Ectodermal cell (in vitro differentiated cells): Measurements from ENCODE around the gene FAM124A.

Experiments used
- H3K27ac ChIP-seq: 2 replicates; pipeline ENCODE4 v1.7.0; 2013; ENCODE audit warnings: mild to moderate bottlenecking, low read depth, low read length; ENCODE audit not compliant: insufficient read depth, poor library complexity, severe bottlenecking
- H3K27me3 ChIP-seq: 2 replicates; pipeline ENCODE4 v1.7.0; 2013; ENCODE audit warnings: mild to moderate bottlenecking, low read length; ENCODE audit not compliant: insufficient read depth, control insufficient read depth, poor library complexity, severe bottlenecking
- H3K36me3 ChIP-seq: one replicate; pipeline ENCODE4 v1.7.0; 2013; ENCODE audit warnings: low read length; ENCODE audit not compliant: control insufficient read depth, insufficient read depth
- H3K4me1 ChIP-seq: one replicate; pipeline ENCODE4 v1.7.0; 2013; ENCODE audit warnings: low read length; ENCODE audit not compliant: control insufficient read depth, insufficient read depth
- H3K4me3 ChIP-seq: 2 replicates; pipeline ENCODE4 v1.7.0; 2013; ENCODE audit warnings: low read depth, low read length, control low read depth; ENCODE audit not compliant: insufficient read depth
- H3K9me3 ChIP-seq: 2 replicates; pipeline ENCODE4 v1.7.0; 2013; ENCODE audit warnings: mild to moderate bottlenecking, low read length, moderate library complexity; ENCODE audit not compliant: control insufficient read depth
- WGBS, 2 experiments: methylation state at CpG; one replicate each; pipeline ENCODE4 v1.1.7; 2013; ENCODE audit warnings: missing lambda C conversion rate in 2 of 2; 5-methylcytosine and 5-hydroxymethylcytosine counted together

Gene FAM124A

DNA sequence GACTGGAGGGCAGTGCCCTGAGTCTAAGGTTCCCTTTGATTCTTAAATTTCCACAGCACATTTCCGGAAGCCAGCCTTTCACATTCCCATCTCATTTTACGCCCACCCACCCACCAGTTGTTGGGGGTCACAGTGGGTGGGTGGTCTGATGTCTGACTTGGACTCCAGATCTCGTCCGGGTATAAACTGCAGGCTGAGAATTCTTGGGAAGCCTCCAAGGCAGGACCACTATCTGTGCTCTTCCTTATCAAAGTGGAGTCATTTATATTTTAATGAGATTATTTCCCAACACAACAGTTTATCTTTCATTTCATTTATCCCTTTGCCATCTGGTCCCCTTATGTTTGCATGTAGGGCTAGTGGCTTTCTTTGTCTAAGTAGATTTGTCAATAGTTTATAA lies 3.6 kb upstream of the FAM124A start:
- 90 to 92% methylated on average over 4 of the region's 4 CpGs for WGBS, 2 experiments
- H3K36me3 ChIP-seq: no peaks in the 10 kb centered on the region
- no peak overlapping the region for H3K4me3 ChIP-seq
- peaks cover 5% of the 10 kb centered on the region for H3K4me1 ChIP-seq
- no peak overlapping the region for H3K27ac ChIP-seq
- H3K9me3 ChIP-seq: no peaks in the 10 kb centered on the region
- H3K27me3 ChIP-seq: peaks cover 14% of the 10 kb centered on the region

DNA sequence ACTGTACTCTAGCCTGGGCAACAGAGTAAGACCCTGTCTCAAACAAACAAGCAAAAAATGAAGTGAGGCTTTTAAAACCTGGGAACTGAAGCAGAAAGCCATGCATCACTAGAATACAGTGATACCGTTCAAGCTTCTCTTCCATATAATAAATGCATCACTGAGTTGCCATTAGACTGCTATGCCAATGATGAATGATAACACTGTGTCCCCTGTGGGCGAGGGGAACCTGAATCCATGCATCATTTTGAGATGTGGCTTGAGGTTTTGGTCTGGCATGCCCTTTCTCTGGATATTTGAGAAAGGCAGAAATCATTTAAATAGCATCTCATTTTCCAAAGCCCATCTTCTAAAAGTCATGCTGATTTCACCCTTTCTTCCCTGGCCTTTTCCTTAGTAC lies 1.5 kb upstream of the FAM124A start:
- no peaks in the 10 kb centered on the region for H3K36me3 ChIP-seq
- H3K4me1 ChIP-seq: peaks cover 16% of the 10 kb centered on the region
- no peak overlapping the region for H3K27ac ChIP-seq
- H3K27me3 ChIP-seq: peaks cover 14% of the 10 kb centered on the region
- no peaks in the 10 kb centered on the region for H3K9me3 ChIP-seq
- 97 to 100% methylated on average over 2 of the region's 2 CpGs for WGBS, 2 experiments
- no peak overlapping the region for H3K4me3 ChIP-seq

DNA sequence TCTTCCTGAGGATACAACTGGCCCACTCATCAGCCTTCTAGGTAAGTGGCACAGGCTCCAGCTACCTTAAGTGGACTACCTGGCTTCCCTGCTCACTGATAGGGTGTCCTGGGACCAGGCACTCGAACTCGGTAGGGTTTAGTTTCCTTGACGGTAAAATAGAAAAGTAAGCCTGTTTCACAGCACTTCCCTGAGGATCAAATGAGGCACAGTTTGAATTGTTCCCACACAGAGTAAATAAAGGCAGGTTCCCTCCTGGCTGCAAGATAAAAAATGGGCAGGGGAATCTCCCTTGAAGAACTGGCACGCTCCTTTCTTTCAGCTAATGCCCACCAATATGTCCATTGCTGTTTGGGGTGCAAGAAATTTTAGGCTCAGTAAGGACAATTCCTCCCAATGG lies 1.1 kb upstream of the FAM124A start:
- H3K27me3 ChIP-seq: peaks cover 14% of the 10 kb centered on the region
- H3K36me3 ChIP-seq: no peaks in the 10 kb centered on the region
- H3K9me3 ChIP-seq: no peaks in the 10 kb centered on the region
- H3K4me1 ChIP-seq: peaks cover 16% of the 10 kb centered on the region
- no peak overlapping the region for H3K27ac ChIP-seq
- WGBS, 2 experiments: 37 to 47% methylated on average over 4 of the region's 4 CpGs
- no peak overlapping the region for H3K4me3 ChIP-seq

GRCh38 chr13:51221674-51222036 lies 543 bp upstream of the FAM124A start:
- 2 to 4% methylated on average over 11 of the region's 11 CpGs for WGBS, 2 experiments
- H3K27ac ChIP-seq: no peak overlapping the region
- peaks cover 14% of the 10 kb centered on the region for H3K27me3 ChIP-seq
- H3K9me3 ChIP-seq: no peaks in the 10 kb centered on the region
- H3K36me3 ChIP-seq: no peaks in the 10 kb centered on the region
- peaks cover 16% of the 10 kb centered on the region for H3K4me1 ChIP-seq
- H3K4me3 ChIP-seq: peak overlapping the region; percentile 70

- Histone ChIP-seq H3K27ac (no peak overlapping the region), H3K4me1 (peaks cover 16% of the 10 kb centered on the region), H3K9me3 (no peaks in the 10 kb centered on the region), H3K27me3 (peaks cover 14% of the 10 kb centered on the region), H3K36me3 (no peaks in the 10 kb centered on the region), H3K4me3 (peak overlapping the region; percentile 70)
- 1% methylated on average over 34 of the region's 34 CpGs for WGBS, 2 experiments
Measured at GRCh38 chr13:51222686-51223559, 725 bp downstream of the FAM124A start.

DNA sequence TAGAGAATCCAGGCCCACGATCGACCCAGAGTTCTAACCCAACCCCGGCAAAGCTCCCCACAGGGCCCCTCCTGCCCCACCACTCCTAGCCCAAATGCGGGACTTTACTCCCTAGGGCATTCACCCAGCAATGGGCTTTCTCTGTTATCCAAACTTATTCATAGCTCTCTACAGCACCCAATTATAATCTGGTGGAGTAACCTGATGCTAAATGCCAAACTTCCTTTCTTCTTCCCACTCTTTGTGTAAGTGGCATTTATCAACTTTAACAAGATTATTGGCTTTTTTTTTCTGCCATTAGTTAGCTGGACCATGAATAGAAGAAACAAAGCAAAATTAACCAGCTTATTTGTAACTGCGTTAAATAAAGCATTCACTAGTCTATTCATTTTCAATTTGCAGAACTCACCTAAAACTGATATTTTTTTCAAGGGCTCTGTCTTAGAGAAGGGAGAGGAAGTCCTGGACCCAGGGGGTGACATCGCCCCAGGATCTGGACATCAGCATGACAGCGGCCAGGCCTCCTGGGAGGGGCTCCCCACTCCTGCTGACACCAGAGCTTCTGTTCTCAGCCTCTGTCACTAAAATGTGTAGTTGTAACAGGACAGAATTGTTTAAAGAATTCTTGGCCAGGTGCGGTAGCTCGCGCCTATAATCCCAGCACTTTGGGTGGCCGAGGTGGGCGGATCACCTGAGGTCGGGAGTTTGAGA lies 1.5 kb downstream of the FAM124A start:
- Histone ChIP-seq H3K4me3 (peak overlapping the region; percentile 70), H3K4me1 (peaks cover 19% of the 10 kb centered on the region), H3K27me3 (peaks cover 14% of the 10 kb centered on the region), H3K36me3 (no peaks in the 10 kb centered on the region), H3K27ac (no peak overlapping the region), H3K9me3 (no peaks in the 10 kb centered on the region)
- 44 to 48% methylated on average over 13 of the region's 13 CpGs for WGBS, 2 experiments

- H3K27me3 ChIP-seq: peaks cover 14% of the 10 kb centered on the region
- peaks cover 32% of the 10 kb centered on the region for H3K4me1 ChIP-seq
- no peak overlapping the region for H3K4me3 ChIP-seq
- H3K9me3 ChIP-seq: no peaks in the 10 kb centered on the region
- no peaks in the 10 kb centered on the region for H3K36me3 ChIP-seq
- H3K27ac ChIP-seq: no peak overlapping the region
Measured at GRCh38 chr13:51225029-51225428, 2.8 kb downstream of the FAM124A start.

- Histone ChIP-seq H3K36me3 (peaks cover 5% of the 10 kb centered on the region), H3K27ac (no peak overlapping the region), H3K9me3 (no peaks in the 10 kb centered on the region), H3K27me3 (no peaks in the 10 kb centered on the region), H3K4me1 (peaks cover 41% of the 10 kb centered on the region), H3K4me3 (no peak overlapping the region)
- 95 to 100% methylated on average over 1 of the region's 1 CpG for WGBS, 2 experiments
Measured at GRCh38 chr13:51227404-51227803, 5.2 kb downstream of the FAM124A start.

DNA sequence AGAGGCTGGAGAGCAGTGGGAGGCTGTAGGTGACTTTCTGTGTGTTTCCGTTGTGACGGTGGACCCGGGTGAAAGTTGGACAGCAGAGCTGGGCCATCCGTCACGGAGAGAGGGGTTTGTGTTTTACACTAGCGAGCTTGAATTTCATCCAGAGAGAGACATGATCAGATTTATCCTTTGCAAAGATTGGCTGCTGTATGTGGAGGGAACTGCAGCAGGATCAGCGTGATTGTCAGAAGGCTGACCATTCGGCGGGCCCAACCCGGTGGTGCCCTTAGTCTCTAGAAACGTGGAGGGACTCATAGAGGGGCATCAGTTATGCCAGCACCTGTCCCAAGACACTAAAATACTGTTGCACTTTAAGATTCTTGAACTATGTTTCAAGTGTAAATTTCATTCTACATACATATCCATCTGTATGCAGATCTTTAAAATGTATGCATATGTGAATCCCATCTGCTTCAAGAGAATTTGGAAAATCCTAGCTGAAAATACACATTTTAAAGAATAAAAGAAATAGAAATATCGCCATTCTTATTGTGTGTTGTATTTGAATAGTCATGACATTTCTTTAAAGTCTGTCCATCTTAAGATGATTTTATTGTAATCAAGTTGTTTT lies 7.0 kb downstream of the FAM124A start:
- Histone ChIP-seq H3K4me1 (peaks cover 37% of the 10 kb centered on the region), H3K36me3 (peaks cover 9% of the 10 kb centered on the region), H3K27ac (no peak overlapping the region), H3K27me3 (no peaks in the 10 kb centered on the region), H3K9me3 (no peaks in the 10 kb centered on the region), H3K4me3 (no peak overlapping the region)
- 85% methylated on average over 12 of the region's 12 CpGs for WGBS, 2 experiments

DNA sequence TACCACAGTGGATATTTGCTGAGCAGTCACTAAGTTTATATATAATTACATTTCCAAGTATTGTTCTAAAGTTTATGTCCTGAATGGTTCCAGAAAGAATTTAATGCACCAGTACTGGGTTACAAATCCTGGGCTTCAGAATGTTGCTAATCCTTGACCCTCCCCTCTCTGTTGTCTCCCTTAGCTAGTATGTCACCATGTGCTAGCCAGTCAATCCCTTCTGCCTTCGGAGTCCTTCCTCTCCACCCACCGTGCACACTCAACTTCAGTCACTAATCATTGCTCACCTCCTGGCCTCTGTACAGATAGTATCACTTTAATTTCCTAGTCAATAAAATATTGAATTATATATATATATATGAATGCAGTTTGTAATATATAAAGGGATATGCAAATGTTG lies 7.5 kb downstream of the FAM124A start:
- Histone ChIP-seq H3K4me1 (peaks cover 41% of the 10 kb centered on the region), H3K27ac (no peak overlapping the region), H3K9me3 (no peaks in the 10 kb centered on the region), H3K27me3 (no peaks in the 10 kb centered on the region), H3K4me3 (no peak overlapping the region), H3K36me3 (peaks cover 9% of the 10 kb centered on the region)
- 13 to 26% methylated on average over 2 of the region's 2 CpGs for WGBS, 2 experiments
